Liver (tissue), 3 donors: Measurements from ENCODE around the gene THOC2.

ENCODE experiments used
- ATF3 ChIP-seq: IDR thresholded peaks from 2 replicates; pipeline ENCODE4 v1.6.1; 2016; ENCODE audit warnings: antibody characterized with exemption
- CTCF ChIP-seq: fragments of 150-350 bp; IDR thresholded peaks from 2 replicates; pipeline ENCODE4 v1.5.1; 2017; ENCODE audit warnings: improper control_type of control experiment, low read depth, low read length; ENCODE audit not compliant: missing input control
- EGR1 ChIP-seq, 2 donors: IDR thresholded peaks; 2 replicates each; pipeline ENCODE4 v1.6.1; 2016 to 2018; ENCODE audit warnings: antibody characterized with exemption in 2 of 2, low read depth in 2 of 2
- GABPA ChIP-seq, 2 donors: IDR thresholded peaks in 1 of 2; conservative IDR thresholded peaks in 1 of 2; 2 replicates each; pipeline ENCODE4 v1.6.1; 2016; ENCODE audit warnings: antibody characterized with exemption in 2 of 2, mild to moderate bottlenecking in 1 of 2, moderate library complexity in 1 of 2
- JUND ChIP-seq, 2 donors: IDR thresholded peaks; 2 replicates each; pipeline ENCODE4 v1.6.1; 2016; ENCODE audit warnings: antibody characterized with exemption in 2 of 2
- MAX ChIP-seq: IDR thresholded peaks from 2 replicates; pipeline ENCODE4 v1.6.1; 2016; ENCODE audit warnings: antibody characterized with exemption
- RAD21 ChIP-seq, 2 donors: IDR thresholded peaks; 2 replicates each; pipeline ENCODE4 v1.6.1; 2016; ENCODE audit warnings: antibody characterized with exemption in 2 of 2, mild to moderate bottlenecking in 2 of 2
- REST ChIP-seq: IDR thresholded peaks from 2 replicates; pipeline ENCODE4 v1.6.1; 2016; ENCODE audit warnings: antibody characterized with exemption, mild to moderate bottlenecking
- SP1 ChIP-seq: IDR thresholded peaks from 2 replicates; pipeline ENCODE4 v1.6.1; 2018; ENCODE audit warnings: antibody characterized with exemption, mild to moderate bottlenecking
- YY1 ChIP-seq: IDR thresholded peaks from 2 replicates; pipeline ENCODE4 v1.6.1; 2016; ENCODE audit warnings: antibody characterized with exemption, mild to moderate bottlenecking
- ZBTB33 ChIP-seq: IDR thresholded peaks from 2 replicates; pipeline ENCODE4 v1.6.1; 2016; ENCODE audit warnings: antibody characterized with exemption
- donor health status: healthy.
- donor health status: healthy.

- no peak for TF ChIP-seq CTCF
- no peak for TF ChIP-seq YY1
- TF ChIP-seq GABPA (IDR thresholded peaks at IDR 0.05 in 1 of 2, conservative IDR thresholded peaks at IDR 0.05 in 1 of 2): no peak
- no peak for TF ChIP-seq JUND (IDR thresholded peaks at IDR 0.05)
- TF ChIP-seq ZBTB33: no peak
- TF ChIP-seq REST: no peak
- TF ChIP-seq ATF3: no peak
- no peak for TF ChIP-seq RAD21 (IDR thresholded peaks at IDR 0.05)
- no peak for TF ChIP-seq MAX
- TF ChIP-seq SP1: peak; percentile 27
- TF ChIP-seq EGR1 (IDR thresholded peaks at IDR 0.05; ENCODE audit: low read depth in 2 of 2): no peak
Observed at GRCh38 chrX:123771449-123772064, 38.7 kb upstream of the THOC2 start.
